Hepatocyte (in vitro differentiated cells): ENCODE measurements around the gene FPR2. TPM values are rescaled to one million over a fixed set of nuclear protein-coding genes. Genes with fewer than 3 reads are reported as not detected.
"Not testable (repeated sequence)": the region's sequence is repeated elsewhere in the genome, so short reads cannot be mapped to it uniquely, and the experiment has no call there.

ENCODE experiments used
- DNase-seq: peaks from one replicate; pipeline ENCODE4 v3.0.0-alpha.2; 2016; ENCODE audit warnings: low spot score
- H2AFZ ChIP-seq: fragments of 200-600 bp; sonication (generic); 2 replicates; pipeline ENCODE4 v1.6.0; 2016; ENCODE audit warnings: antibody characterized with exemption, mild to moderate bottlenecking
- H3K27ac ChIP-seq: fragments of 200-600 bp; sonication (generic); 2 replicates; pipeline ENCODE4 v1.5.1; 2016; ENCODE audit warnings: mild to moderate bottlenecking
- H3K27me3 ChIP-seq: fragments of 200-600 bp; sonication (generic); 2 replicates; pipeline ENCODE4 v1.6.1; 2016
- H3K36me3 ChIP-seq: fragments of 200-600 bp; sonication (generic); replicated peaks from 2 replicates; pipeline ENCODE4 v1.5.1; 2016; ENCODE audit warnings: low read depth; ENCODE audit not compliant: insufficient read depth
- H3K4me1 ChIP-seq: fragments of 200-600 bp; sonication (generic); 2 replicates; pipeline ENCODE4 v1.5.1; 2016; ENCODE audit warnings: mild to moderate bottlenecking, moderate library complexity; ENCODE audit not compliant: insufficient read depth
- H3K4me2 ChIP-seq: fragments of 200-600 bp; sonication (generic); 2 replicates; pipeline ENCODE4 v1.6.0; 2016
- H3K4me3 ChIP-seq: fragments of 200-600 bp; sonication (generic); 2 replicates; pipeline ENCODE4 v1.5.1; 2016; ENCODE audit warnings: mild to moderate bottlenecking
- H3K79me2 ChIP-seq: fragments of 200-600 bp; sonication (generic); 2 replicates; pipeline ENCODE4 v1.6.0; 2017; ENCODE audit warnings: mild to moderate bottlenecking
- H3K9me2 ChIP-seq: fragments of 200-600 bp; sonication (generic); replicated peaks from 2 replicates; pipeline ENCODE4 v1.6.0; 2017; ENCODE audit warnings: mild to moderate bottlenecking; ENCODE audit not compliant: insufficient read depth
- H3K9me3 ChIP-seq: fragments of 200-600 bp; sonication (generic); 2 replicates; pipeline ENCODE4 v1.5.1; 2016; ENCODE audit warnings: low read depth, mild to moderate bottlenecking
- H4K20me1 ChIP-seq: fragments of 200-600 bp; sonication (generic); 2 replicates; pipeline ENCODE4 v1.6.0; 2016; ENCODE audit warnings: mild to moderate bottlenecking; ENCODE audit not compliant: insufficient read depth, poor library complexity, severe bottlenecking
- CTCF ChIP-seq: fragments of 200-600 bp; sonication (generic); IDR thresholded peaks from 2 replicates; pipeline ENCODE4 v1.5.1; 2016; ENCODE audit warnings: antibody characterized with exemption, mild to moderate bottlenecking; ENCODE audit not compliant: poor library complexity
- EZH2 ChIP-seq: fragments of 200-600 bp; sonication (generic); IDR thresholded peaks from 2 replicates; pipeline ENCODE4 v1.6.1; 2016; ENCODE audit warnings: antibody characterized with exemption, mild to moderate bottlenecking, borderline replicate concordance
- EZH2phosphoT487 ChIP-seq: fragments of 200-600 bp; sonication (generic); IDR thresholded peaks from one replicate; pipeline ENCODE4 v1.6.1; 2018; ENCODE audit warnings: antibody characterized with exemption, mild to moderate bottlenecking, low read depth, moderate library complexity; ENCODE audit not compliant: unreplicated experiment, severe bottlenecking
- WGBS: methylation state at CpG from one replicate; pipeline ENCODE4 v1.1.6; 2016; ENCODE audit warnings: low lambda C conversion rate; ENCODE audit errors: missing lambda C conversion rate; 5-methylcytosine and 5-hydroxymethylcytosine counted together
- polyA plus RNA-seq: library from polyadenylated mRNA; unstranded; fragments of >200 nt; fragmentation: Nextera tagmentation; extraction: Ambion mirVana; gene quantifications from 2 replicates; pipeline ENCODE4 v1.2.1, GENCODE V29; 2016
- total RNA-seq: library from RNA; depleted of rRNA; stranded (reverse); fragments of >200 nt; gene quantifications from 2 replicates; pipeline ENCODE4 v1.2.3, GENCODE V29; 2014

FPR2 gene
- total and polyA plus RNA-seq, 2 experiments from 2014 or later: not detected

GRCh38 chr19:51803967-51804366 lies 43.0 kb downstream of the FPR2 start:
- Histone ChIP-seq H3K4me3 (no peak overlapping the region), H2AFZ (no peak overlapping the region), H3K9me3 (no peaks in the 10 kb centered on the region), H3K4me2 (no peak overlapping the region), H3K27me3 (no peaks in the 10 kb centered on the region), H3K4me1 (no peaks in the 10 kb centered on the region), H3K79me2 (no peaks in the 10 kb centered on the region), H3K36me3 (no peaks in the 10 kb centered on the region), H3K27ac (no peak overlapping the region), H3K9me2 (no peaks in the 10 kb centered on the region), H4K20me1 (no peaks in the 10 kb centered on the region)
- WGBS: 68% methylated on average over 5 of the region's 5 CpGs
- no peak for DNase-seq
- TF ChIP-seq CTCF: no peak
- no peak for TF ChIP-seq EZH2
- TF ChIP-seq EZH2phosphoT487: no peak

GRCh38 chr19:51804789-51805188 lies 43.8 kb downstream of the FPR2 start:
- H3K79me2 ChIP-seq, H3K27me3 ChIP-seq, DNase-seq, H3K4me1 ChIP-seq, H3K36me3 ChIP-seq, H3K9me3 ChIP-seq, H4K20me1 ChIP-seq, H3K9me2 ChIP-seq, H3K27ac ChIP-seq, H2AFZ ChIP-seq, H3K4me2 ChIP-seq, H3K4me3 ChIP-seq: not testable (repeated sequence)
- WGBS: 77% methylated on average over 9 of the region's 9 CpGs

- not testable (repeated sequence) for H2AFZ ChIP-seq, H3K27ac ChIP-seq, H3K9me3 ChIP-seq, H4K20me1 ChIP-seq, DNase-seq, H3K4me3 ChIP-seq, H3K79me2 ChIP-seq, H3K27me3 ChIP-seq, H3K4me2 ChIP-seq, H3K9me2 ChIP-seq, H3K4me1 ChIP-seq, H3K36me3 ChIP-seq
- 87% methylated on average over 8 of the region's 8 CpGs for WGBS
Observed at GRCh38 chr19:51805396-51805795, 44.4 kb downstream of the FPR2 start.

DNA sequence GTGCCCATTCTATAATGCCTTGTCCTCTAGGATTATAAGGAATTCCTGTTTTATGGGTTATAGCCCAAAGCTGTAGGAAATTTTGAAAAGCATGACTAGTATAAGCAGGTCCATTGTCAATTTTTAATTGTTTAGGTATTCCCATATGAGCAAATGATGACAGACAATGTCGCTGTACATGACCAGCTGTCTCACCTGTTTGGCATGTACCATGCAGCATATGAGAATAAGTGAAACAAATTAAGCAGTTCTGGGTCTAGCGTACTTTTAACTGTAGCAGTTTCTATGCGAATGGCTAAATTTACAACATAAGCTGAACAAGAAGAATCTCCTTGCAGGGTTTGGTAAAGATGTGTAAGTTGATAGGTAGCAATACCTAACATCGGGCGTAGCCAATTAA lies 45.6 kb downstream of the FPR2 start:
- not testable (repeated sequence) for H3K27me3 ChIP-seq, DNase-seq, H2AFZ ChIP-seq, H3K79me2 ChIP-seq, H3K9me2 ChIP-seq, H4K20me1 ChIP-seq, H3K27ac ChIP-seq, H3K4me2 ChIP-seq, H3K4me3 ChIP-seq, H3K9me3 ChIP-seq, H3K36me3 ChIP-seq, H3K4me1 ChIP-seq
- WGBS: 84% methylated on average over 5 of the region's 5 CpGs

DNA sequence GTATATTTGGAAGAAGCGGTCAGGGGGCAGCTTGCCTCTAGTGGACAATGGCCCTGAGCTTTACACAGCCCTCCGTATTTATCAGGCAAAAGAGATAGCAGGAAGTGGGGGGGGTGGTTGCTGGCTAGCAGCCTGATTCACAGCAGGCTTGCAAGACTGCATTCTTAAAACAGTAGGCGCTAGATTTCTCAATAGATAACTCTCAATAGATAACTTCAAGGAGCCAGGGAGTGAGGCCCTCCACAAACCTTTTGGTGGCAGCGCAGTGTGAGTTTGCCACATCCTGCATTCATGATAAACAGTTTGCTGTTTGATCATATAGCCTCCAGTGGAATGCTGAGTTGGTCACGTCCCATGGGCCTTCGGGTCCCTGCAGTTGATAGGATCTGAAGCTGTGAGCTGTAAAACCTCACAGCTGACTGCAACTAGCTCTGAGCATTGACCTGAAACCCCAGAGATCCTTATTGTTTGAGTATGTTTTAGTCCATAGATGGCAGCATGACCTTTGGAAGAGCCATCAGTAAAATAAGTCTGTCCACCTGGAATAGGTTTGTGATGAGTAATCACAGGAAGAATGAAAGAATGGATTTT lies 46.2 kb downstream of the FPR2 start:
- H3K27me3 ChIP-seq: no peaks in the 10 kb centered on the region
- no peaks in the 10 kb centered on the region for H3K4me1 ChIP-seq
- H2AFZ ChIP-seq: no peak overlapping the region
- no peaks in the 10 kb centered on the region for H4K20me1 ChIP-seq
- 66% methylated on average over 6 of the region's 6 CpGs for WGBS
- no peaks in the 10 kb centered on the region for H3K9me3 ChIP-seq
- H3K79me2 ChIP-seq: no peaks in the 10 kb centered on the region
- H3K4me3 ChIP-seq: no peak overlapping the region
- no peak overlapping the region for H3K4me2 ChIP-seq
- no peak overlapping the region for H3K27ac ChIP-seq
- no peaks in the 10 kb centered on the region for H3K9me2 ChIP-seq
- H3K36me3 ChIP-seq: no peaks in the 10 kb centered on the region
- TF ChIP-seq CTCF (no peak), EZH2phosphoT487 (no peak), EZH2 (no peak)
- DNase-seq: no peak
